IPS DF 19.7 (cell line): ENCODE data around the gene PDGFRB.

Experiments used
- DNase-seq: peaks from one replicate; pipeline ENCODE4 v3.0.0-alpha.2; 2013; ENCODE audit warnings: low read depth, low spot score

Gene PDGFRB

DNA sequence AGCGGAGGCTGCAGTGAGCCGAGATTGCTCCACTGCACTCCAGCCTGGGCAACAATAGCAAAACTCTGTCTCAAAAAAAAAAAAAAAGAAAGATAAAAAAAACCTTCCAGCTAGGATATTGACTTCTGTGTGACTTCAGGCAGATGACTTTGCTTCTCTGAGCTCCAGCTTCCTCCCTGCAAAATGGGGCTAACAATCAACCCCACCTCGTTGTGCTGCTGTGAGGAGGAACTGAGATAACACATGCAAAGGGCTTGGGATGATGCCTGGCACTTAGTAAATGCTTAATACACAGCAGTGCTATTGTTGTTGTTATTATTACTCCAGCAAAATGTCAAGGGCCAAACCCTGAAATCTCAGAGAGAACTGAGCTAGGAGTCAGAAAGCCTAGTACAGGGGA lies 7.4 kb upstream of the PDGFRB start:
- DNase-seq: no peak

- DNase-seq: no peak
These were observed 6.5 kb upstream of the PDGFRB start for GRCh38 chr5:150162142-150162513.

DNA sequence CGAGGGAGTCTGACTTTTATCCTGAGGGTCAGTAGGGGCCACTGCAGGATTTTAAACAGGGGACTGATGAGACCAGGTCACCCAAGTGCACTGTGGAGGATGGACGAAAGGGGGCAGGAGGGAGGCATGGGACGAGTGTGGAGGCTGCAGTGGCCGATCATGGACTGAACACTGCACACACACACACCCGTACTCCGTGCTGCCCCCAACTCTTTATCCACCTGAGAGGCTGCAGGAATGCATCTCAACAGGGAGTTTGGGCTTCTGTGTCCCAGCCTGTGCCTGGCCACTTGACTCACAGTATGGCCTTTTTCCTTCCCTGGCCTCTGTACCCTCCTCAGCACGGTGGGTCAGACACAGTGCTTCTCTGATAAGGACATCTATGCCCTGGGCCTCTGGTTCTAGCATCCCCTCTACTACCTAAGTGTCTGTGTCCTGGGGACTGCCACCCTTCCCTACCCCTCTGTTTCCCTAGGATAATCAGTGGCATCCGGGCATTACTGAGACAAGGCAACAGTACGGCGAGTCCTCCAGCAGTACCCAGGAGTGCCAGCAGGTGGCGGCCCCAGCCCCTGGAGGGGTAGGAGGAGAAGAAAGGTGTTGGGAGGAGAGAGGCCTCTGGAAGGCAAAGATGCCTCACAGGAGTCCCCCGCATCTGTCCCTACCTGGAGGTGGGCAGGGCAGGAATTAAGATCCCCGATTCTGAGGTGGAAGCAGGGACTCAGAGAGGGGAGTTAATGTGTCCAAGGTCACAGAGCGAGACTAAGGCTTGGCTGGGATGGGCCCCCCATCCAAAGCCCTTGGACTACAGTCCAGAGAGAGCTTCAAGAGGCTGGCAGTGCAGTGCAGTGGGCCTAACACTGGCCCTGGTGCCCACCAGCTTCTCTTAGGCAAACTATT lies 5.8 kb upstream of the PDGFRB start:
- no peak for DNase-seq

DNA sequence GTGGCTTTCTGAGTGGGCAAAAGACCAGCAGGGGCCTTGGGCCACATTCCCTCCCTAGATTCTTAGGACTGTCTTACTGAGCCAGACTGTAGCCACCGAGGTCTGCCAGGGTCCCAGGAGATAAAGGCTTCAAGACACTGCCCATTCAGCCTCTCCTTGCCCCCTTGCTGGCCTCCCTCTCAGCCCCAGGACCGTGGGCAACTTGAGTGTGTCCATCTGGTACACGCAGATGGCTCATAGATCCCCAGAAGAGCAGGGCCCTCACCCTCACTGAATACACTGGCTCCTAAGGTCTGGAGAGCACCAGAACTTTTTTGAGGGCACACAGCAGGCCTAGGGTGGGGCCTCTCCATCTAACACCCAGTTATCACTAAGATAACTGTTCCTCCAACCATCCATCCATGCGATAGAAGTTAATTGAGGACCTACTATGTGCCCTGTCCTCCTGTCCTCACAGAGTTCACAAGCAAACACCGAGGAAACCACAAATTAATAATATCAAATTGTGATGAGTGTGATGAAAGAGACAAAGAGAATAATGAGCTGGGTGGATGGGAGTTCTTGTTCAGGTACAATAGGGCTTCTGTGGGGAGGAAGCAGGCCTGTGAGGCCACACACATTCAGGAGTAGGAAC lies 4.9 kb upstream of the PDGFRB start:
- DNase-seq: no peak

GRCh38 chr5:150159741-150160179 lies 4.1 kb upstream of the PDGFRB start:
- DNase-seq: no peak

DNA sequence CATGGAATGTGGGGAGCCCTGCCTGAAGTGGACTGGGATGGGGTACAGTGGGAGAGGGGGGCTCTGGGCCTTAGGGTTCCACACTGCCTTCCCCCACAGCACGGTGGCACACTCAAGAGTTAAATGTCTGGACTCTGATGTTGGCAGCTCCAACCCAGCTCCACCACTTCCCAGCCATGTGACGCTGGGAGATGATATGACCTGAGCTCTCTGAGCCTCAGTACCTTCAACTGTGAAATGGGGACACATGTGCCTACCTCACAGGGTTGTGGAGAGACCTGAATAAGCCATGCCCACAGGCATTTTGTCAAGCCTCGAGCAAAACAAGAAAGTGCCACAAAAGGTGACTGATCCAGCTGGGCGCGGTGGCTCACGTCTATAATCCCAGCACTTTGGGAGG lies 3.4 kb upstream of the PDGFRB start:
- no peak for DNase-seq

- DNase-seq: no peak
These were observed 2.7 kb upstream of the PDGFRB start for GRCh38 chr5:150158170-150158949.

DNA sequence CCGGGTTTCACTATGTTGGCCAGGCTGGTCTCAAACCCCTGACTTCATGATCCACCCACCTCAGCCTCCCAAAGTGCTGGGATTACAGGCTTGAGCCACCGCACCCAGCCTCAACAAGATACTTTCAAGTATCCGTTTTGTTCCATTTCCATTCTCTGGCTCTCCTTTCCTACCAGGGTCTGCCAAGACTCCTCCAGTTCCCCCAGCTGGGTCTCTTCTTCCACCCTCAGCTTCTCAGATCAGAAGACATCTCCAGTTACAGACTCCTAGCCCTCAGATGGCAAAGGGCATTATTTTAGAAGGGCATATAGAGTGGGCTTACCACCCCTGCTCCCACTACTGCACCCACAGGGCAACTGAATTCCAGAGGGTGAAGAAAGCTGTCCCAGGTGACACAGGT lies 1.5 kb upstream of the PDGFRB start:
- DNase-seq: no peak

DNA sequence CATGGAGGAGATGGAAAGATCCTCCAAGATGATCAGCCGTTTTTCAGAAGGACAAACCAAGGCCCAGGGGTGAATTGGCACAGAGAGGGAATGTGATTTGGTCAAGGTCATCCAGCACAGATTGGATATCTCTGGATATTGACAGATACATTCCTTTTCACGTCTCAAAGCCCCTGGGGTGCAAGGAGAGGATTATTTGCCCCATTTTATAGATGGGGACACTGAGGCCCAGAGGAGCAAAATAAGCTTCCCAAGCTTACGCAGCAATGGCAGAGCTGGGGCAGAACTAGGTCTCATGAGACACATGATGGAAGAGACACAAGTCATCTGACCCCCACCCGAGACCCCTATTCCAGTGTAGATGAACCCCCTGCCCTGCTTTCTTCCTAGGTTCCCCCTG lies 895 bp upstream of the PDGFRB start:
- no peak for DNase-seq

DNA sequence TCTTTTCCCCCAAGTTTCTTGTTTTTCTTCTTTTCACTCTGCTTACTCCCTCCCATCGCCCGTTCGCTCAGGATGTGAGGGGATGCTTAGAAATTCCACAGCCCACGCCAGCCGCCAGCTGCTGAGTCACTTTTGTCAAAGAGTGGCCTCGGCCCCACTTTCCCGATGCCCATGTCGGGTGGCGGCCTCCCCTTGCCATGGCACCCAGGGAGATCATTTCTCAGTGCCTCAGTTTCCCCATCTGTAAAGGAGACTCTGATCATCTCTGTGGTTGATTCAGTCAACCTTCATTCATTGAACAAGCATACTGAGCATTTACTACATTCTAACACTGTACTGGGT lies 353 bp upstream of the PDGFRB start:
- no peak for DNase-seq

DNA sequence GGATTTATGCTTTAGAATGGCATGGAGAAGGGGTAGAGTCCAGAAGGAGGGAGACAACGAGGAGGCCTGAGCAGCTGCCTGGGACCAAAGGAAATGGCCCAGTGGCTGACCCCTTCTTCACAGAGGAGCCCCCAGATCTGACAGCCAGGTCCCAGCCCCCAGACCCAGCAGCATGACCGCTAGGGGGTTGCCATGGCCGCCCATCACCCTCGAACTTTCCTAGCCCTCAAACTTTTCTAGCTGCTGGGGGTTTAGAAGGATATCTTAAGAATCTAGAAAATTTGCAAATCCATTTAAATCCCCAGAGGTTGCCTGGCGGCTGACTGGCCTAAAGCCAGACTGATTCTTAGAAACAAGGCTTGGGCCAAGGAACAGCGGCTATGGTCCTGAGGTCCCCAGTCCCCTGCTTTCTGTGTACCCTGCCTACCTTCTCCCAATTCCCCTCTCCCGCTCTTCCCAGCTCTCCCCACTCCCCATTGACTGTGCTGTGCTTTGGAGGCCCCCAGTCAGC lies 972 bp downstream of the PDGFRB start:
- no peak for DNase-seq

GRCh38 chr5:150153957-150154617 lies 1.6 kb downstream of the PDGFRB start:
- DNase-seq: no peak

DNA sequence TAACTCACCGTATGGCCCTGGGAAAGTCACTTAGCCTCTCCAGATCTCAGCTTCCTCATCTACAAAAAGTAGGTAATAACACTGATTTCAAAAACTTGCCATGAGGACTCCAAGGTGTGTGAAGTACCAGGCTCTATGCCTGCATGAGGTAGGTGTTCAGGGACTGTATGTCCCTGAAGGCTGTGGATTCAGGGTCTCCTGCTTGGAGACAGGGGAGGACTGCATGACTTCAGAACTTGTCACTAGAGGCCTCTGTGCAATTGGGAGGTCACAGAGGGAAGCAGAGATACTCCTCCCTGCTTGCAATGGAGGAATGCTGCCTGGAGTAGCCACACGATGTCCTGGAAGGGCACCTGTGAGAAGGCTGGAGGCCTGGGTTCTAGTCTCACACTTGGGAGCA lies 2.2 kb downstream of the PDGFRB start:
- DNase-seq: no peak

DNA sequence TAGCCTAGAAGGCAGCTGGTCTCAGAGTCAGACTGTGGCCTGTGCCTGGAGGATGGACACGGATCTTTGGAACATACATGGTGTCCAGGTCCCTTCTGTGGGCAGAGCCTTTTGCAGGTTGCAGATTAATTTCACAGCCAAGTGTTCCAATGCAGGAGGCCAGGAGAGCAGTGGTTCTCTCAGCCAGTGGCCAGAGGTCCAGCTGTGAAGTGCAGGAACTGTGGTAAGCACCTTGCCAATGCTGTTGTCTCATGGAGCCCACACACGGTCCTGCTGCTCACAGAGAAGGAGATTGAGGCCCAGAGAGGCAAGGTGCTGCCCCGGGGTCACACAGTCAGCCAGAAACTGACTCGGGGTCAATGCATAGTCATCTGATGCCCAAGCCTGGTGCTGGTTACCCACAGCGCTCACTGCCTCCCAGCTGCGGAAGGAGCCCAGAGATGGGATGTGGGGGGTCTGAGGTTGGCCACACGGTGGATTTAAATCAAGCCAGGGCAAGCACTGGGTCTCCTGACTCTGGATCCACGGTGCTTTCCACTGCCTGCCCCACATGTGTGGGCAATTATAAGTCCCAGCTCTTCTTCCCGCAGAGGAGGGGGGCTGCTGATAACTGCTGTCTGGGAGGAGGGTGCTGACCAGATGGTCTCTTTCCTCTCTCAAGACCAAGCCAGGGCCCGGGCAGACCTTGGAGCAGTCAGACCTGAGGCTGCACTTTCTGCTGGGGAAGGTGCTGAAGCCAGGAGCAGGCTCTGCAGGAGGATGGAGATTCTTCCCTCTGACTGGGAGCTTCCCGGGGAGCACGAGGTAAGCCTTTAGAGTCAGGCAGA lies 2.8 kb downstream of the PDGFRB start:
- DNase-seq: no peak

- no peak for DNase-seq
These were observed 6.0 kb downstream of the PDGFRB start for GRCh38 chr5:150149618-150150017.

DNA sequence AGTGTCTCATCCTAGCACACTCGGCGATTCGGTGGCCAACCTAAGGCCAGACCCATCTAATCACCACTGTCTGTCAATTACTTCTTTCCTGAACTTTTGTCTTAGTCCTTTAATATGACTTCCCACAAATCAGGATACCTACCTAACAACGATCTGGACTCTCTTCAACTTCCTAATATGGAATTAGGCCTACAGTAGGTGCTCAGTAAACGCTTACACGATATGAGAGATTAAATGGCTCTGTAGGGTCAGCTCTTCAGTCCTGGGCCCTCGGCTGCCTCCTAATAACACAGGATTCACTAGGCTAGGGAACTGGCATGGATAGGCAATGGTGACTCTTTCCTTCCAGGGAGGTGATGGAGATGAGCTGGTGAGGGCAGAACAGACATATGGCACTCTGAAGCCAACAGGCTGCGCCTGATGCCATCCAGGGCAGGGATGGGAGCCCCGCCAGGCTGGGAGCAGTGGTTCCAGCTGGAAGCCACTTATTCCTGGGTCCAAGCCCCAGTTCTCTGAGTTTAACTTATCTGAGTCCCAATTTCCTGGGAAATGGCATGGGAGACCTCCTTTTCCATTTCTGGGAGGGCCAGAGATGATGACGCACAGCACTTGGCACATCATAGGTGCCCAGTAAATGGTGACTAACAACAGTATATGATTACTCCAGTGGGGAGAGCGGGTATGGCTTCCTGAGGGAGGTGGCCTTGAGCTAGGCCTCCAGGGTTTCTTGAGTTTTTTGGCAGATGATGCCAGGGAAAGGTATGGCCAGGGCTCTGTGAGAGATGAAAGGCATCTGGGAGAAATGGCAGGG lies 7.3 kb downstream of the PDGFRB start:
- no peak for DNase-seq

GRCh38 chr5:150147670-150148069 lies 8.0 kb downstream of the PDGFRB start:
- no peak for DNase-seq

- no peak for DNase-seq
These were observed 8.6 kb downstream of the PDGFRB start for GRCh38 chr5:150146862-150147601.

GRCh38 chr5:150146235-150146634 lies 9.4 kb downstream of the PDGFRB start:
- DNase-seq: no peak
